Neural progenitor cell (in vitro differentiated cells): ENCODE results near the gene GDE1. TPM values are rescaled to one million over a fixed set of nuclear protein-coding genes. Genes with fewer than 3 reads are reported as not detected.
"Not testable (repeated sequence)": the region's sequence is repeated elsewhere in the genome, so short reads cannot be mapped to it uniquely, and the experiment has no call there.

Experiments
- DNase-seq: peaks from one replicate; pipeline ENCODE4 v3.0.0-alpha.2; 2016; ENCODE audit warnings: low spot score
- H2AFZ ChIP-seq: fragments of 200-600 bp; sonication (generic); replicated peaks from 2 replicates; pipeline ENCODE4 v1.6.1; 2016; ENCODE audit warnings: antibody characterized with exemption
- H3F3A ChIP-seq: fragments of 200-600 bp; sonication (generic); 2 replicates; pipeline ENCODE4 v1.6.1; 2016; ENCODE audit warnings: antibody characterized with exemption, low read depth
- H3K27ac ChIP-seq: fragments of 200-600 bp; sonication (generic); 2 replicates; pipeline ENCODE4 v1.5.1; 2016; ENCODE audit warnings: mild to moderate bottlenecking
- H3K27me3 ChIP-seq: fragments of 200-600 bp; sonication (generic); 2 replicates; pipeline ENCODE4 v1.6.1; 2016; ENCODE audit warnings: mild to moderate bottlenecking, moderate library complexity
- H3K36me3 ChIP-seq: fragments of 200-600 bp; sonication (generic); 2 replicates; pipeline ENCODE4 v1.5.1; 2016
- H3K4me1 ChIP-seq: fragments of 200-600 bp; sonication (generic); 2 replicates; pipeline ENCODE4 v1.6.1; 2016; ENCODE audit warnings: mixed run types
- H3K4me2 ChIP-seq: fragments of 200-600 bp; sonication (generic); 2 replicates; pipeline ENCODE4 v1.6.1; 2016
- H3K4me3 ChIP-seq: fragments of 200-600 bp; sonication (generic); 2 replicates; pipeline ENCODE4 v1.5.1; 2016
- H3K79me2 ChIP-seq: fragments of 200-600 bp; sonication (generic); 2 replicates; pipeline ENCODE4 v1.6.1; 2016; ENCODE audit warnings: low read depth
- H3K9ac ChIP-seq: fragments of 200-600 bp; sonication (generic); 2 replicates; pipeline ENCODE4 v1.6.1; 2016
- H3K9me3 ChIP-seq: fragments of 200-600 bp; sonication (generic); 2 replicates; pipeline ENCODE4 v1.5.1; 2016; ENCODE audit warnings: low read depth
- H4K20me1 ChIP-seq: fragments of 200-600 bp; sonication (generic); 2 replicates; pipeline ENCODE4 v1.6.1; 2016; ENCODE audit warnings: low read depth
- H3K27ac Mint-ChIP-seq: 3 replicates; pipeline ENCODE4 v1.8.0; 2021; ENCODE audit warnings: mixed read lengths
- H3K27me3 Mint-ChIP-seq: 2 replicates; pipeline ENCODE4 v1.8.0; 2022; ENCODE audit warnings: low read depth, mild to moderate bottlenecking, inconsistent platforms, moderate library complexity, mixed read lengths; ENCODE audit not compliant: insufficient read depth
- H3K36me3 Mint-ChIP-seq: 3 replicates; pipeline ENCODE4 v1.8.0; 2021; ENCODE audit warnings: mixed read lengths
- H3K4me1 Mint-ChIP-seq: 3 replicates; pipeline ENCODE4 v1.8.0; 2021; ENCODE audit warnings: mixed read lengths
- H3K4me3 Mint-ChIP-seq: 3 replicates; pipeline ENCODE4 v1.8.0; 2021; ENCODE audit warnings: mild to moderate bottlenecking, moderate library complexity, mixed read lengths
- H3K9me3 Mint-ChIP-seq: 3 replicates; pipeline ENCODE4 v1.8.0; 2020; ENCODE audit warnings: mixed read lengths
- EZH2 ChIP-seq: fragments of 200-600 bp; sonication (generic); IDR thresholded peaks from 2 replicates; pipeline ENCODE4 v1.6.1; 2017; ENCODE audit warnings: antibody characterized with exemption, mild to moderate bottlenecking, moderate library complexity
- EZH2phosphoT487 ChIP-seq: fragments of 200-600 bp; sonication (generic); IDR thresholded peaks from 2 replicates; pipeline ENCODE4 v1.6.1; 2017; ENCODE audit warnings: antibody characterized with exemption
- total RNA-seq: library from RNA; depleted of rRNA; stranded (reverse); fragments of >200 nt; gene quantifications from 2 replicates; pipeline ENCODE4 v1.2.3, GENCODE V29; 2015; ENCODE audit warnings: low replicate concordance
- TF ChIP-seq, protein P1 (sequence below): fragments of 200-600 bp; sonication (generic); IDR thresholded peaks from 2 replicates; pipeline ENCODE4 v1.5.1; 2017; ENCODE audit warnings: antibody characterized with exemption, mild to moderate bottlenecking

GDE1 gene
- total RNA-seq, 1 donor from 2014 or later, result 43.0 TPM

DNA sequence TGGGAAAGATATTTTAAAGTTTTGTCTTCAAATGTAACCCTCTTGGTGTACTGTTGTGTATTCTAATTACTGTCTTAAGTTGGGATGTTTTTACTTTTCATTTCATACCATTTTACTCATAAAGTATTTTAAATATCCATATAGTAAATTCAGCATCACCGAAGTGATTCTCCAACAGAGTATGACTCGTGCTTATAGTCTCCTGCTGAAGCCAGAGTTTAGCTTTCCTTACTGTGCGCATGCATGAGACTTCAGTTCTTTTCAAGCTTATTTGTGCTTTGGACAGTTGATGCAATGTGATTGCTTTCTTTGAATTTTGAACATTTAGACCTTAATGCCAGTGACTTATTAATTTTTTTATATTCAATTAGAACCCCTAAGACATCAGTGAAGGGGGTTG, 26.2 kb upstream of the GDE1 start:
- H2AFZ ChIP-seq, result no peak overlapping the region
- H3F3A ChIP-seq, result no peaks in the 10 kb centered on the region
- H3K27me3 Mint-ChIP-seq, result no peaks in the 10 kb centered on the region
- H3K9ac ChIP-seq, result no peak overlapping the region
- no peaks in the 10 kb centered on the region for H3K4me1 Mint-ChIP-seq
- H3K36me3 Mint-ChIP-seq, result peaks cover 17% of the 10 kb centered on the region
- DNase-seq, result no peak
- no peaks in the 10 kb centered on the region for H3K9me3 ChIP-seq
- no peaks in the 10 kb centered on the region for H3K9me3 Mint-ChIP-seq
- TF ChIP-seq EZH2, result no peak
- TF ChIP-seq, protein P1, sequence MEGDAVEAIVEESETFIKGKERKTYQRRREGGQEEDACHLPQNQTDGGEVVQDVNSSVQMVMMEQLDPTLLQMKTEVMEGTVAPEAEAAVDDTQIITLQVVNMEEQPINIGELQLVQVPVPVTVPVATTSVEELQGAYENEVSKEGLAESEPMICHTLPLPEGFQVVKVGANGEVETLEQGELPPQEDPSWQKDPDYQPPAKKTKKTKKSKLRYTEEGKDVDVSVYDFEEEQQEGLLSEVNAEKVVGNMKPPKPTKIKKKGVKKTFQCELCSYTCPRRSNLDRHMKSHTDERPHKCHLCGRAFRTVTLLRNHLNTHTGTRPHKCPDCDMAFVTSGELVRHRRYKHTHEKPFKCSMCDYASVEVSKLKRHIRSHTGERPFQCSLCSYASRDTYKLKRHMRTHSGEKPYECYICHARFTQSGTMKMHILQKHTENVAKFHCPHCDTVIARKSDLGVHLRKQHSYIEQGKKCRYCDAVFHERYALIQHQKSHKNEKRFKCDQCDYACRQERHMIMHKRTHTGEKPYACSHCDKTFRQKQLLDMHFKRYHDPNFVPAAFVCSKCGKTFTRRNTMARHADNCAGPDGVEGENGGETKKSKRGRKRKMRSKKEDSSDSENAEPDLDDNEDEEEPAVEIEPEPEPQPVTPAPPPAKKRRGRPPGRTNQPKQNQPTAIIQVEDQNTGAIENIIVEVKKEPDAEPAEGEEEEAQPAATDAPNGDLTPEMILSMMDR, result no peak
- no peak for TF ChIP-seq EZH2phosphoT487
- no peak overlapping the region for H3K27ac ChIP-seq
- H3K27me3 ChIP-seq, result no peaks in the 10 kb centered on the region
- H4K20me1 ChIP-seq, result no peaks in the 10 kb centered on the region
- no peak overlapping the region for H3K4me3 ChIP-seq
- H3K4me1 ChIP-seq, result no peaks in the 10 kb centered on the region
- H3K27ac Mint-ChIP-seq, result no peak overlapping the region
- H3K4me2 ChIP-seq, result no peak overlapping the region
- no peaks in the 10 kb centered on the region for H3K79me2 ChIP-seq
- H3K4me3 Mint-ChIP-seq, result no peak overlapping the region
- peaks cover 18% of the 10 kb centered on the region for H3K36me3 ChIP-seq

DNA sequence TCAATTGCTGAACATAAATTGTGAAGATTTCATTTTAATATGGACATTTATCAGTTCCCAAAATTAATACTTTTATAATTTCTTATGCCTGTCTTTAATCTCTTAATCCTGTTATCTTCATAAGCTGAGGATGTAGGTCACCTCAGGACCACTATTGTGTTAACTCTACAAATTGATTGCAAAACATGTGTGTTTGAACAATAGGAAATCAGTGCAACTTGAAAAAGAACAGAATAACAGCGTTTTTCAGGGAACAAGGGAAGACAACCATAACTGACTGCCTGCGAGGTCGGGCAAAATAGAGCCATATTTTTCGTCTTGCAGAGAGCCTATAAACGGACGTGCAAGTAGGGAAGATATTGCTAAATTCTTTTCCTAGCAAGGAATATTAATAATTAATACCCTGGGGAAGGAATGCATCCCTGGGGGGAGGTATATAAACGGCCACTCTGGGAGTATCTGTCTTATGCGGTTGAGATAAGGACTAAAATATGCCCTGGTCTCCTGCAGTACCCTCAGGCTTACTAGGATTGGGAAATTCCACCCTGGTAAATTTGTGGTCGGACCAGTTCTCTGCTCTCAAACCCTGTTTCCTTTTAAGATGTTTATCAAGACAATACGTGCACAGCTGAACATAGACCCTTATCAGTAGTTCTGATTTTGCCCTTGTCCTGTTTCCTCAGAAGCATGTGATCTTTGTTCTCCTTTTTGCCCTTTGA, 21.5 kb upstream of the GDE1 start:
- H3K9me3 Mint-ChIP-seq, H3K4me3 ChIP-seq, H3K4me3 Mint-ChIP-seq, H3K9ac ChIP-seq, H3F3A ChIP-seq, H3K27ac Mint-ChIP-seq, H3K27ac ChIP-seq, H2AFZ ChIP-seq, H3K4me2 ChIP-seq, H3K27me3 ChIP-seq, H3K79me2 ChIP-seq, H4K20me1 ChIP-seq, H3K9me3 ChIP-seq, H3K27me3 Mint-ChIP-seq, H3K4me1 ChIP-seq, H3K4me1 Mint-ChIP-seq, DNase-seq: not testable (repeated sequence)
- peaks cover 26% of the 10 kb centered on the region for H3K36me3 Mint-ChIP-seq
- H3K36me3 ChIP-seq, result peaks cover 27% of the 10 kb centered on the region

DNA sequence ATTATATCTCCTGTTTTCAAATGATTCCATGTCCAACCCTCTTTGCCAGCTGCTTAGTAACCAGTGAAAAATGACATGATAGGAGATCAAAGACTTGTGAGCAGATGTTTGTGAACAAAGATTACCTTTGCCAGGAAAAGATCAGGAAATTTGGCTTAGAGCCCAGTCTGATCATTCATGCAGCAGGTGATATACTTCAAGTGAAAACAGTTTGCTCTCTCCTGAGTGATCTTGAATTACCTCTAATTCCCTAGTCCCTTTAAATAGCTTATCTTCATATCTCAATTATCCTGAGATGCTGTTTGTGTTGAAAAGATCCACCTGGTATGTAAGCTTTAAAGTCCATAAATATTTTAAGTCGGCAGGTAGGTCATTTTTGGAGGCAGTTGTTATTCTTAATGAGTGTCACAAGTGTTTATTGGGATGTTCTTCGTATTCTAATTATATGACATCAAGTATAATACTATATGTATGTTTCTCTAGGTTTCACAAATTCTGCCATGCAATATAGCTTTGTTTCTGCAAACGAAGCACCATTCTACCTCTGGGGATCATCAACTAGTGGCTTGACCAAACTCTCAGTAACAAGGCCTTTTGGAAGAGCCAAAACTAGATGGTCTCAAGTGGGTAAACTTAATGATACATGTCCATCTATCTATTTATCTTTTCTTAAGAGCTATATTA, 20.4 kb upstream of the GDE1 start:
- Histone ChIP-seq H3F3A (no peaks in the 10 kb centered on the region), H4K20me1 (no peaks in the 10 kb centered on the region), H3K27me3 (no peaks in the 10 kb centered on the region), H3K36me3 (peaks cover 27% of the 10 kb centered on the region), H3K27ac (no peak overlapping the region), H3K9me3 (no peaks in the 10 kb centered on the region), H3K4me3 (no peak overlapping the region), H3K9ac (no peak overlapping the region), H2AFZ (no peak overlapping the region), H3K4me1 (no peaks in the 10 kb centered on the region), H3K4me2 (no peak overlapping the region), H3K79me2 (no peaks in the 10 kb centered on the region)
- H3K4me3 Mint-ChIP-seq, result no peak overlapping the region
- H3K27me3 Mint-ChIP-seq, result no peaks in the 10 kb centered on the region
- no peaks in the 10 kb centered on the region for H3K9me3 Mint-ChIP-seq
- peaks cover 26% of the 10 kb centered on the region for H3K36me3 Mint-ChIP-seq
- H3K27ac Mint-ChIP-seq, result no peak overlapping the region
- no peak for DNase-seq
- H3K4me1 Mint-ChIP-seq, result no peaks in the 10 kb centered on the region
- TF ChIP-seq EZH2phosphoT487 (no peak), EZH2 (no peak)
- TF ChIP-seq, protein P1, result no peak
